Pancreas (tissue), 10 donors: ENCODE results near the gene MYL6. TPM values are rescaled to one million over a fixed set of nuclear protein-coding genes. Genes with fewer than 3 reads are reported as not detected.
A peak's percentile ranks its signal among the peaks of the same experiment; 100 is the strongest.

ENCODE experiments used
- ATAC-seq, 4 donors: fragments of 200-7000 bp; cut with Tn5 transposase; one replicate each; pipeline versions ENCODE4 v1.8.0 to v1.9.1; 2020; ENCODE audit warnings: mild to moderate bottlenecking in 4 of 4, moderate library complexity in 4 of 4
- DNase-seq, 6 donors: peaks; one replicate each; pipeline ENCODE4 v3.0.0-alpha.2; 2020
- FAIRE-seq: peaks from 2 replicates; lab custom pipeline; 2012; peaks lifted over from hg19 to GRCh38; lab: Jason Lieb, UNC
- H3K27ac ChIP-seq, 4 donors: fragments of 200-600 bp; sonication (generic); 1 replicate in 3 of 4; 2 replicates in 1 of 4; pipeline versions ENCODE4 v1.5.0 to v1.8.0; 2020
- H3K27me3 ChIP-seq, 4 donors: fragments of 200-600 bp; one replicate each; pipeline ENCODE4 v1.8.0; 2021
- H3K36me3 ChIP-seq, 3 donors: fragments of 200-600 bp; sonication (generic) in 1 of 3; one replicate each; pipeline versions ENCODE4 v1.5.0 to v1.8.0; 2020 to 2021
- H3K4me1 ChIP-seq, 3 donors: fragments of 200-600 bp; one replicate each; pipeline ENCODE4 v1.8.0; 2021
- H3K4me3 ChIP-seq, 4 donors: fragments of 200-600 bp; sonication (generic) in 2 of 4; one replicate each; pipeline versions ENCODE4 v1.5.0 to v1.8.0; 2020 to 2021
- H3K9me3 ChIP-seq, 4 donors: fragments of 200-600 bp; one replicate each; pipeline ENCODE4 v1.8.0; 2021
- WGBS, 2 donors: extraction: QIAGEN DNeasy Blood & Tissue Kit; methylation state at CpG; one replicate each; pipeline ENCODE4 v1.1.7; 2013; 5-methylcytosine and 5-hydroxymethylcytosine counted together
- intact Hi-C, 3 donors: fragments of 100-400 bp; cut with DNase I; formaldehyde crosslinking; loops; one replicate each; pipeline versions ENCODE4 v1.11.1 to v1.14.2; 2022
- polyA plus RNA-seq, 2 donors: library from polyadenylated mRNA; stranded (reverse); fragments of 200-250 nt; gene quantifications; one replicate each; pipeline ENCODE4 v1.2.3, GENCODE V29; 2013
- total RNA-seq, 6 donors: library from RNA; stranded (reverse); fragmentation: NEBNext Ultra II Directional in 4 of 6; extraction: Animal tissue kit (Norgen Biotek cat#: 25700) in 4 of 6; gene quantifications; one replicate each; pipeline versions ENCODE4 v1.2.1 to v1.2.4, GENCODE V29; 2021 to 2023
- TF ChIP-seq, protein P1 (sequence below), 4 donors: fragments of 200-600 bp; sonication (generic) in 3 of 4; IDR thresholded peaks; one replicate each; pipeline versions ENCODE4 v1.5.0 to v1.8.0; 2021; ENCODE audit warnings: antibody characterized with exemption in 4 of 4
- donor health status: healthy with polysubstance abuse.
- donor health status: DM: no; HTN: no; CAD: no; lungs with moderate emphysema.
- donor health status: DM: no; HTN: no; CAD: no.
- donor health status: control.
- donor health status: control.
- donor health status: Bipolar disorder and iron deficiency.
- donor health status: DM: yes; HTN: yes; CAD: no.
- donor health status: DM: no; HTN: no; CAD: no.
- donor health status: DM: no; HTN: no; CAD: no.
- donor health status: DM: yes; HTN: yes; CAD: no.

The MYL6 gene
- total and polyA plus RNA-seq, 8 donors, result 270 to 1,217 (median 512) TPM

DNA sequence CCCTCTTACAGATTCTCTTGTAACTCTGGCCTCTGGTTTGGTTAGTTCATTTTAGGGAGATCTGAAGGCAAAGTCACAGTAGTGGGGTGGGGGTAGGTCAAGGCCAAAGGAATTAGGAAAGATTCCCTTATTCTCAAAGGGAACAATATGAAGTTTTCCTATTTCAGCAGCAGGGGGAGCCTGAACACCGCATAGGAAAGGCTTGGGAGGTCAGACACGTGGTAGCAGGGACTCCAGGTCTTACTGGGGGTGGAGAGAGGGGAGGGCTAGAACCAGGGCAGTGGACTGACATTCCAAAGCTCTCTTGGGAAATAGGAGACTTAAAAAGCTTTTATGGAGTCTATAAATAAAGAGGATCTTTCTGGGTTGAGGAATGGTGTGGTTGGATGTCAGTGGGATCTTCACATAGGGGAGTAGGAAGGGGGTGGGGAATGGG lies 38.8 kb upstream of the MYL6 start:
- TF ChIP-seq, protein P1, sequence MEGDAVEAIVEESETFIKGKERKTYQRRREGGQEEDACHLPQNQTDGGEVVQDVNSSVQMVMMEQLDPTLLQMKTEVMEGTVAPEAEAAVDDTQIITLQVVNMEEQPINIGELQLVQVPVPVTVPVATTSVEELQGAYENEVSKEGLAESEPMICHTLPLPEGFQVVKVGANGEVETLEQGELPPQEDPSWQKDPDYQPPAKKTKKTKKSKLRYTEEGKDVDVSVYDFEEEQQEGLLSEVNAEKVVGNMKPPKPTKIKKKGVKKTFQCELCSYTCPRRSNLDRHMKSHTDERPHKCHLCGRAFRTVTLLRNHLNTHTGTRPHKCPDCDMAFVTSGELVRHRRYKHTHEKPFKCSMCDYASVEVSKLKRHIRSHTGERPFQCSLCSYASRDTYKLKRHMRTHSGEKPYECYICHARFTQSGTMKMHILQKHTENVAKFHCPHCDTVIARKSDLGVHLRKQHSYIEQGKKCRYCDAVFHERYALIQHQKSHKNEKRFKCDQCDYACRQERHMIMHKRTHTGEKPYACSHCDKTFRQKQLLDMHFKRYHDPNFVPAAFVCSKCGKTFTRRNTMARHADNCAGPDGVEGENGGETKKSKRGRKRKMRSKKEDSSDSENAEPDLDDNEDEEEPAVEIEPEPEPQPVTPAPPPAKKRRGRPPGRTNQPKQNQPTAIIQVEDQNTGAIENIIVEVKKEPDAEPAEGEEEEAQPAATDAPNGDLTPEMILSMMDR (IDR thresholded peaks at IDR 0.05), result peak; percentile 41 to 58 (median 56)
- peaks cover 0 to 17% (median 13%) of the 10 kb centered on the region in 3 donors for H3K4me1 ChIP-seq
- H3K27me3 ChIP-seq, result no peaks in the 10 kb centered on the region
- peaks cover 0 to 8% (median 0%) of the 10 kb centered on the region in 3 donors for H3K36me3 ChIP-seq
- no peaks in the 10 kb centered on the region for H3K9me3 ChIP-seq
- peak; percentile 38 to 56 (median 49) for ATAC-seq
- intact Hi-C loops, result loop anchor here in 1 of 3 donors (5.0 kb wide), 1 partner anchor 42 kb away; no protein-coding TSS in a partner anchor
- peak overlapping the region in 2 of 4 donors; percentile 65 to 67 for H3K4me3 ChIP-seq
- peak in 4 of 6 donors; percentile 68 to 78 (median 77) for DNase-seq
- WGBS, 2 donors, result 0 to 1% methylated on average over 2 of the region's 2 CpGs
- no peak for FAIRE-seq
- peak overlapping the region; percentile 72 to 88 (median 83) for H3K27ac ChIP-seq

DNA sequence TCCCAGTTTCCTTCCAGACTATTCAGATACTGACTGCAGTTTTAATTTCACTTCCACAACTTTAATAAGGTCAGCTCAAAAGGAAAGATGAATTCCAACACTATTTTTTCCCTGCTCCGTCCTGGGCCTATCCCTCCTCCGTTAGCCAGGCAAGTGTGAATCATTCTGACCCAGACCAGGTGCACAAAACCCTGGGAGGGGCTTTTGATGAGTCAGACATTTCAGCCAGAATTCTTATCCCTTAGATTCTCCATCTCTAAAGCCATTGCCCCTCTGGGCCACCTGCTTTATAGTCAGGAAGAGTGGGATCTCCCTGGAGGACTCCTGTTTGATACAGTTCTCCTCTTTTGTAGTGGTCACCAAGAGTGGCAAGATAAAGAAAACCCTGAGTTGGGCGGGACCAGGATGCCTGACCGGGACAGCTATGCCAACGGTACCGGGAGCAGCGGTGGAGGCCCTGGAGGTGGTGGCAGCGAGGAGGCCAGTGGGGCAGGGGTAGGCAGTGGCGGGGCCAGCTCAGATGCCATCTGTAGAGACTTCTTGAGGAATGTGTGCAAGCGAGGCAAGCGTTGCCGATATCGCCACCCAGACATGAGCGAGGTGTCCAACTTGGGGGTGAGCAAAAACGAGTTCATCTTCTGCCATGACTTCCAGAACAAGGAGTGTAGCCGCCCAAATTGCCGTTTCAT lies 37.9 kb upstream of the MYL6 start:
- Histone ChIP-seq H3K4me3 (no peak overlapping the region), H3K4me1 (peaks cover 0 to 14% (median 13%) of the 10 kb centered on the region in 3 donors), H3K36me3 (peaks cover 0 to 8% (median 0%) of the 10 kb centered on the region in 3 donors), H3K27ac (peak overlapping the region in 1 of 4 donors; percentile 85), H3K9me3 (no peaks in the 10 kb centered on the region), H3K27me3 (no peaks in the 10 kb centered on the region)
- DNase-seq (peak in 1 of 6 donors; percentile 45), FAIRE-seq (no peak), ATAC-seq (no peak)
- 86 to 87% methylated on average over 17 of the region's 17 CpGs for WGBS, 2 donors
- intact Hi-C loops, result loop anchor here in 2 of 3 donors (5.0 to 10.0 kb wide), 2 partner anchors 67 to 334 kb away; partner anchors contain the start of genes MIP (in 1 of the 2) and SMARCC2 (in 1 of the 2)
- TF ChIP-seq, protein P1 (IDR thresholded peaks at IDR 0.05), result no peak

DNA sequence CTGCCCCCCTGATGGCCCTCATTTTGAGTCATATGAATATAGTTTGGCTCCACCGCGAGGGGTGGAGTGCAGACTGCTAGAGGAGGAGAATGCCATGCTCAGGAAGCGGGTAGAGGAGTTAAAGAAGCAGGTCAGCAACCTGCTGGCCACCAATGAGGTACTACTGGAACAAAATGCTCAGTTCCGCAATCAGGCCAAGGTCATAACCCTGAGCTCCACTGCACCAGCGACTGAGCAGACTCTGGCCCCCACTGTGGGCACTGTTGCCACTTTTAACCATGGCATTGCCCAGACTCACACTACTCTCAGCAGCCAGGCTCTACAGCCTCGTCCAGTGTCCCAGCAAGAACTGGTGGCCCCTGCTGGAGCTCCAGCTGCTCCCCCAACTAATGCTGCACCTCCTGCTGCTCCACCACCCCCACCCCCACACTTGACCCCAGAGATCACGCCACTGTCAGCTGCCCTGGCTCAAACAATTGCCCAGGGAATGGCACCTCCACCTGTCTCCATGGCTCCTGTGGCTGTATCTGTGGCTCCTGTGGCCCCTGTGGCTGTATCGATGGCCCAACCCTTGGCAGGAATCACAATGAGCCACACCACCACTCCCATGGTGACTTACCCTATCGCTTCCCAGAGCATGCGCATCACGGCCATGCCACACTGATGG lies 36.8 kb upstream of the MYL6 start:
- FAIRE-seq, result no peak
- WGBS, 2 donors, result 74 to 82% methylated on average over 11 of the region's 11 CpGs
- TF ChIP-seq, protein P1 (IDR thresholded peaks at IDR 0.05), result no peak
- intact Hi-C loops, result loop anchor here in 2 of 3 donors (5.0 to 10.0 kb wide), 2 partner anchors 66 to 333 kb away; partner anchors contain the start of genes MIP (in 1 of the 2) and SMARCC2 (in 1 of the 2)
- H3K4me1 ChIP-seq, result peaks cover under 1 to 20% (median 14%) of the 10 kb centered on the region in 3 donors
- H3K9me3 ChIP-seq, result no peaks in the 10 kb centered on the region
- H3K27me3 ChIP-seq, result no peaks in the 10 kb centered on the region
- no peak overlapping the region for H3K27ac ChIP-seq
- peaks cover 0 to 8% (median 0%) of the 10 kb centered on the region in 3 donors for H3K36me3 ChIP-seq
- ATAC-seq, result no peak
- DNase-seq, result no peak
- no peak overlapping the region for H3K4me3 ChIP-seq

DNA sequence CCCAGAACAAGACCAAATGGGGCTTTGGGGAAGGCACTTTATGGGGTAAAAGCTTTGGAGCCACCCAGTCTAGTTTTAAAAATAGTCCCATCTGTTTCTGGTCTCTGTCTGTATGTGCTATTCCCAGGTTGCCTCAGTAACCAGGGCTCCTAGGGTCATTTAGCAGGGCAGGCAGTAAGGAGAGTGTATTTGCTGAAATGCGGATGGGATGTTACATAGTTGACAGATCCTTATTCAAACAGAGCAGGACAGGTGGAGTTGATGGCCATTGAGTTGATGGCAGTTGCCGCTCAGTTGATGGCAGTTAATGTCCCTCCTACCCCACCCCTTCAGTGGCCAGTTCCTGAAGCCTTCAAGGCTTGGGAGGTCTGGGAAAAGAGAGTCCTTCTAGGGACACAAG lies 35.5 kb upstream of the MYL6 start:
- intact Hi-C loops, result loop anchor here in 2 of 3 donors (5.0 to 10.0 kb wide), 2 partner anchors 65 to 332 kb away; partner anchors contain the start of genes MIP (in 1 of the 2) and SMARCC2 (in 1 of the 2)
- Histone ChIP-seq H3K36me3 (peaks cover 0 to 8% (median 0%) of the 10 kb centered on the region in 3 donors), H3K4me1 (peaks cover 12 to 31% (median 22%) of the 10 kb centered on the region in 3 donors), H3K9me3 (no peaks in the 10 kb centered on the region), H3K27ac (peak overlapping the region in 1 of 4 donors; percentile 8), H3K27me3 (no peaks in the 10 kb centered on the region), H3K4me3 (no peak overlapping the region)
- ATAC-seq (no peak), DNase-seq (no peak), FAIRE-seq (no peak)
- WGBS, 2 donors, result 88 to 94% methylated on average over 2 of the region's 2 CpGs
- TF ChIP-seq, protein P1 (IDR thresholded peaks at IDR 0.05), result no peak
